GM19328 (cell line): ENCODE data around the gene PTCD3.

Experiments
- ATAC-seq: cut with Tn5 transposase; IDR thresholded peaks from one replicate; pipeline ENCODE4 v1.9.1; 2021; ENCODE audit warnings: mild to moderate bottlenecking, moderate library complexity; ENCODE audit not compliant: unreplicated experiment

PTCD3 gene

DNA sequence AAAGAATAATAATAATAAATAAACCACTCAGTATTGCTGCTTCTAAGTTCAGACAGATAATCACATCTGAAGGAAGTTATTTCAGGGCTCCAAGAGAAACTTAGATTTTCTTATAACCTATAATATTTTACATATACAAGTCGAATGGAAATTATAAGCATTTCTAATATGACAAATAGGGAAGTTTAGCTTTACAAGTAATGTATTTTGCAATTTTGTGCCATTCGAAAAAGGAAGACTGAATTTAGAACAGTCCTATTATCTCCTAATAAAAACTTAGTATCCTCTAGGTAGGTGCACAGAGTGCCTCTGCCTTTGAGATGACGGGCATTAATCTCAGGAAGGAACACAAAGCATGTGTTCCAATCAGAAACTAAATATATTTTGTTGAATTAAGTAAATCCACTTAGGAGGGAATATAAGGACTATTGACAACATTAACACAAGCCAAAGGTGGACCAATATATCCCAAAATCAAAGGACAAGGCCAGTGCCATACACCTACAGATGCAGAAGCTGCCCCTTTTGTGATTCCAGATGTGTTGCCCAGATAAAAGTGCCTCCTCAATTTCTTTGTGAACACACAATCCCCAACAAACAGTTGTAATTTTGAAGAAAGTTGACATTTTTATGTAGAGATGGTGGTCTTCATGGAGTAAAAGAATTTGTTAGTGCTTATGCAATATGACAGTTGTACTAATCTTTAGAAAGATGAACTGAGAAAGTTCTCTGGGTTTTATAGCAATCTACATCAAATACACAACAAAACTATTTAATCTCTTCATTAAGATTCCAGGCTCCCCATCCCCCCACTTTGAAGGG is 36.6 kb downstream of the PTCD3 start:
- no peak for ATAC-seq

- ATAC-seq, result no peak
Measured at GRCh38 chr2:86143307-86143706, 37.3 kb downstream of the PTCD3 start.

GRCh38 chr2:86143926-86144685 is 38.1 kb downstream of the PTCD3 start:
- no peak for ATAC-seq

DNA sequence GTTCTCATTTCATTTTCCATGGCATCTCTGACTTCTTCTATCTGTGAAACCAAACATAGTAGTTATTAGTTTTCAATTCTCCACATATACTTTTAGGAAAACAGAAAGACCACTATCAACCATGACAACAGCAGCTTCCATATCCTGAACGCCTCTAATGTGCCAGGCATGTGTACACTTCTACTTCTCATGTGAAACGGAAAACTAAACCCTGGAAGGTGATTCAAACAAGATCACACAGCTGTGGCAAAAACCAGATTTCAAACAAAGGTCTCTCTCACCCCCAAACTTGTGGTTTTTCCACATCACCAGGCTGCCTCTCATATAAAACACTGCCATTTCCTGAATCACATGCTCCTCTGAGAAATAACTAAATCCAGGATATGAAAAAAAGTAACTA is 41.8 kb downstream of the PTCD3 start:
- no peak for ATAC-seq

DNA sequence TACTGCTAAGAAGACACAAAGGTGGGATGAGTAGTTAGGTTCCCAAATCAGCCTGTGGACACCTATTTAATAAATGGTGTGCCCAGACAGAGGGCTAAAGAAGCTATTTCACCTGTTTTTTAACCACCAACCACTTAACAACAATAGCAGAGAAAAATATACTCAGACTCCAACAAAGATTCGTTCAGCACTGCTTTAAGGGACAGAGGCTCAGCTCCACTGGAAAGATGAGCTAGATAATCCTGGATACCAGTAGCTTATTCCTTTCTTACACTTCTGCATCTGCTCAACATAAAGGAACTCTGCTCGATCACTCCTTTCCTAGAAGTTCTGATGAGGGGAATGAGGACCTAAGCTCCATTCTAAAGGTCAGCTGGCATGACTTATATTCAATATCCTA is 44.5 kb downstream of the PTCD3 start:
- ATAC-seq, result no peak

GRCh38 chr2:86157009-86157556 is 51.0 kb downstream of the PTCD3 start:
- no peak for ATAC-seq

GRCh38 chr2:86158286-86158685 is 52.3 kb downstream of the PTCD3 start:
- ATAC-seq, result no peak

DNA sequence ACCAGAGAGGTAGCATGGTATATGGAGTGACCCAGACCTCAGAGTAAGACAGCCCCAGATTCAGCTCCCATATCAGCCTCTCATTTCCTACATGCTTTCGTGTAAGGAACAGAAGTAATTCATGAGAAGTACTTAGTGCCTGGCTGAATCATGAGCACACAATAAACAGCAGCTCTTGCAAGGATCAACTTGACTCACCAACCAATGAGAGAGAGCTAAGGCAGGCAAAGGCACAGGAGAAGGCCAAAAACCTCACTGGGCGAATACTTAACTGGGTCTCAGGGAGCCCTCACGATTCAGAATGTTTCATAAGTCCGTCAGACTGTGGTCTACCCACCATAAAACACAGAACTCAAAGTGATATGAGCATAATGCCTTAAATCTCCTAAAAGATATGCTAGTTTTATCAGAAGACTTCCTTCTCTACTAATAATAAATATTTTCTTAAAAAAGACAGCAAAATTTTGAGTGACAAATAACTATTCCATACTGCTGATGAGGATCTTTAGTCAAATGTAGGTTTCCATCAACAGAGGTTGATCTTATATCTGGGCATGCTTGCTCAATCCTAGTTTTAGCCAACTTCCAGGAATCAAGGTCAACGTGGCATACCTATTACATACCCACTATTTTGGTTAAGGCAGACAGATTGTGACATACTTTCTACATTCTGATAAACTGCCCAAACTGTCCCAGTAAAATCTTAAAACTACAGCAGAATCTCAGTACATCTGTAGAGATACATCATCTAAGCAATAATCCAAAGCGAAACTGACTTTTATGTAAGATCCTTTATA is 54.3 kb downstream of the PTCD3 start:
- ATAC-seq, result no peak

GRCh38 chr2:86170449-86170848 is 64.4 kb downstream of the PTCD3 start:
- no peak for ATAC-seq

DNA sequence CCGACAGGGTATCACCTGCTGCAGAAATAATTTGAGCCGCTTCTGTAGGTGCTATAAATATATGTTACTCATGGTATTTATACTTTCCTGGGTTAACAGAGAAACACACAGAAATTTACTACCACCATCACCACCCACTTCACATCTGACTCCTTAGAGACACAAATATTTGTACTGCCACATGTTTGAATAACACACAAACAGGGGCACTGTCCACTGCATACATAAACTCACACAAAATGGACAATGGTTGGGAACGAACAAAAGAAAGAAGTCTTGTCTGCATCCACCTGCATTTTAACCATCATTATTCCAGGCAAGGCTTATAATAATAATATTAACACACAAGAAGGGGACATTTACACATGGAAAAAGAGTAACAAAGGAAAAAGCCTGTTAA is 65.3 kb downstream of the PTCD3 start:
- ATAC-seq, result no peak

GRCh38 chr2:86172610-86173009 is 66.6 kb downstream of the PTCD3 start:
- ATAC-seq, result no peak

GRCh38 chr2:86174445-86174844 is 68.4 kb downstream of the PTCD3 start:
- no peak for ATAC-seq

- ATAC-seq, result no peak
Measured at GRCh38 chr2:86175828-86176227, 69.8 kb downstream of the PTCD3 start.

DNA sequence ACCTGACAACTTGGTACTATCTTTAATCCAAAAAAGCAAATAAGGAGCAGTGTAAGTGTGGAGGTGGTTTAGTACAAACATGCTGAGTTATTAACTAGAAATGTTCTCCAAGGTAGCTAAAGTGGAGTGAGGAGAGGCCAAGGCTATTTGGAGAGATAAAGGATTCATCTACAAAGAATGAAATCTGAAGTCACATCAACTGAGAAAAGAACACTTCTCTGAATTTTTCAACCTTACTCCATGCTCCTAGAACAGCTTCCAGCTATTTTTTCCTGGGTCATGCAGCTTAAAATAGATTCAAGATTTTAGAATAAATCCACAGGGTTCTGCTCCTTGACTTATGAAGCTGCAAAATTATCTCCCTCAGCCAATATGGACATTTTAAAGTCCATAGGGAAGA is 70.6 kb downstream of the PTCD3 start:
- ATAC-seq, result no peak

GRCh38 chr2:86185517-86186212 is 79.6 kb downstream of the PTCD3 start:
- no peak for ATAC-seq

GRCh38 chr2:86186431-86186830 is 80.4 kb downstream of the PTCD3 start:
- no peak for ATAC-seq

DNA sequence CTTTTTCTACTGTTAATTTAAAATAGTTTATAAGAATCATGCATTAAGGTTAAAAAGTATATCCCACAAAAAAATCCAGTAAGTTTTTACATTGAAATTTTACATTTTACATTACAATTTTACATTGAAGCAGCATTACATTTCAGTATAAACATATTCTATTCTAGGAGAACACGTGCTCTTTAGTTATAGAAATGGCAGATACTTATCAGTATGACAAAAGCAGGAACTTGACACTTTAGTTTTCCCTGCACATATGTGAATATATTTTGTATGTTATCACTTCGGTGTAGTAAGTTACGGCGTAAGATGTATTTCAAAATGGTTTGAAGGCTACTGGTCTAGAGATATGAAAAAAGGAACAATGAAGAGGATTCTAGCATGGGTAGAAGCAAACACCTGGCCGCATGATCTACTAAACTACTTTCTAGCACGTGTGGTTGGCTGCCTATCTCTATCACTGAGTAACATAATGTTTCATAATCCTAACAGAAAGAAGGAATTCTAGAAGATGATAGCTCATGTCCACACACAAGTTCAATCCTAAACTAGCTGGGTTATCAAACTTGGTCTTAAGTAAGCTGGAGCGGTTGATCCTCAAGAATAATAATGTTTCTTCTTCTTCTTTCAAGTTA is 83.9 kb downstream of the PTCD3 start:
- ATAC-seq, result no peak
